ENCODE data around the gene CKS1B. TPM values are rescaled to one million over a fixed set of nuclear protein-coding genes. Genes with fewer than 3 reads are reported as not detected.
"Not testable (repeated sequence)": the region's sequence is repeated elsewhere in the genome, so short reads cannot be mapped to it uniquely, and the experiment has no call there.

Gene CKS1B
- total RNA-seq, 6 experiments from 2014 or later, result 52.7 to 111 (median 98.8) TPM

- Mint-ChIP-seq H3K36me3 (ENCODE audit: low read depth) (no peaks in the 10 kb centered on the region), H3K9me3 (no peaks in the 10 kb centered on the region), H3K4me1 (ENCODE audit: low read depth) (peaks cover 24% of the 10 kb centered on the region), H3K27ac (peak overlapping the region; percentile 53), H3K4me3 (no peak overlapping the region), H3K27me3 (ENCODE audit: insufficient read depth) (peaks cover 4% of the 10 kb centered on the region)
- TF ChIP-seq CTCF (IDR thresholded peaks at IDR 0.05), result no peak
- no peak for DNase-seq
These were observed 19.7 kb downstream of the CKS1B start for GRCh38 chr1:154994269-154994587.

- Mint-ChIP-seq H3K27ac (peak overlapping the region; percentile 53), H3K27me3 (ENCODE audit: insufficient read depth) (peaks cover 4% of the 10 kb centered on the region), H3K36me3 (ENCODE audit: low read depth) (no peaks in the 10 kb centered on the region), H3K4me3 (no peak overlapping the region), H3K9me3 (no peaks in the 10 kb centered on the region), H3K4me1 (ENCODE audit: low read depth) (peaks cover 25% of the 10 kb centered on the region)
- TF ChIP-seq CTCF (IDR thresholded peaks at IDR 0.05), result no peak
- DNase-seq, result no peak
These were observed 20.1 kb downstream of the CKS1B start for GRCh38 chr1:154994591-154994990.

GRCh38 chr1:154995301-154995983 is 21.0 kb downstream of the CKS1B start:
- not testable (repeated sequence) for H3K36me3 Mint-ChIP-seq (ENCODE audit: low read depth); H3K4me3 Mint-ChIP-seq; H3K9me3 Mint-ChIP-seq; H3K27ac Mint-ChIP-seq; H3K27me3 Mint-ChIP-seq (ENCODE audit: insufficient read depth)
- DNase-seq, result peak; percentile 81
- peaks cover 34% of the 10 kb centered on the region for H3K4me1 Mint-ChIP-seq (ENCODE audit: low read depth)
- peak; percentile 78 for TF ChIP-seq CTCF (IDR thresholded peaks at IDR 0.05)

- Mint-ChIP-seq H3K4me1 (ENCODE audit: low read depth) (peaks cover 34% of the 10 kb centered on the region), H3K27me3 (ENCODE audit: insufficient read depth) (peaks cover 4% of the 10 kb centered on the region), H3K27ac (no peak overlapping the region), H3K9me3 (no peaks in the 10 kb centered on the region), H3K4me3 (no peak overlapping the region), H3K36me3 (ENCODE audit: low read depth) (no peaks in the 10 kb centered on the region)
- no peak for TF ChIP-seq CTCF (IDR thresholded peaks at IDR 0.05)
- DNase-seq, result no peak
These were observed 22.7 kb downstream of the CKS1B start for GRCh38 chr1:154996966-154997701.

- DNase-seq, result no peak
- no peaks in the 10 kb centered on the region for H3K36me3 Mint-ChIP-seq (ENCODE audit: low read depth)
- peaks cover 2% of the 10 kb centered on the region; the same call in 1 of the 2 replicates for H3K27me3 Mint-ChIP-seq (ENCODE audit: insufficient read depth)
- no peak for TF ChIP-seq CTCF (IDR thresholded peaks at IDR 0.05)
- no peak overlapping the region for H3K4me3 Mint-ChIP-seq
- H3K9me3 Mint-ChIP-seq, result no peaks in the 10 kb centered on the region
- H3K4me1 Mint-ChIP-seq (ENCODE audit: low read depth), result peaks cover 34% of the 10 kb centered on the region
- no peak overlapping the region for H3K27ac Mint-ChIP-seq
These were observed 23.8 kb downstream of the CKS1B start for GRCh38 chr1:154998201-154998780.

Measured in HFFc6 (cell line).